ENCODE measurements around the gene ATP10A. TPM values are rescaled to one million over a fixed set of nuclear protein-coding genes. Genes with fewer than 3 reads are reported as not detected.
A peak's percentile ranks its signal among the peaks of the same experiment; 100 is the strongest.
"Not testable (repeated sequence)": the region's sequence is repeated elsewhere in the genome, so short reads cannot be mapped to it uniquely, and the experiment has no call there.

Gene ATP10A
- total and polyA plus RNA-seq, 2 experiments from 2014 or later = 0.75 to 0.77 TPM

DNA sequence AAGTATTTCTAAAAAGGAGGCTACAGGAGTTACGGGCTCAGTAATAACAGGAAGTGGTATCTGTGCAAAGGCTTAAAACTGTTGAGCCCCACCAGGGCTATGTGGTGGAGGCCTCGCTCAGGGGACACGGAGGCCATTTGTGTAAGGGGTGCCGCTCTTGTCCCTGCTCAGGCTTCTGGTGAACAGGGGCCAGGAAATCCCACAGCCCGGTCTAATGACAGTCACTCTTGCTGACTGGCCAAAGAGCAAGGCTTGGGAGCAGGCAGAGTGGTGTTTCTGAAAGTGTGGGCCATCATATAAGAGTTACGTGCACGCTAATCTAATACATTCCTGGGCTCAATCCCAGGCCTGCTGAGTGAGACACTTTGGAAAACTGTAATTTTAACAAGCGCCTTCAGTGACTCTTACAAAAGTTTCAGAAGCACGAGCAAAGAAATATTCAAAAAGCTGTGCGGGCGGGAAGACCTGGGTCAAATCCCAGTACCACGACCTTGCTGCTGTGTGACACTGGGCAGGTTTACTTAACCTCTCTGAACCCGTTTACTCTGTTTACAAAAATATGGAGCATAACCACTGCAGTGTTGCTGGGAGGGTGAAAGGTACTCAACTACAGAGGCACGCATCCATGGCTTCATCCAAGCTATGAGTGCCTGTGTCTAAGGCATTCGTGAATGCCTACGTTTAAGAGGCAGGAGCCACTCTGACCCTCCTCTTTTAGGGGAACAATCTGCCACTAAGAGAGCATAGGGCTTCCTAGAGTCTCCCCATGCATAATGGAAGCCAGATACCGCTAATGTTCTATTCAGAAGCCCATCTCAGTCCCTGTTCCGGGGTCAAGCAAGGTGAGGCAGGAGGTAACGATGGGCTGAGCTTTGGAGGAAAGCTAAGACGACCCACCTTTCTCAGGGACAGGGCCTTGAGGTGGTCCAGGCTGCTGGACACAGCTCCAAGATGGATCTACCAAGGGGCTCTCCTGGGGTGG lies 2.0 kb downstream of the ATP10A start:
- 84% methylated on average over 20 of the region's 20 CpGs for WGBS (ENCODE audit: low lambda C conversion rate, missing lambda C conversion rate)
- H3K4me1 ChIP-seq (ENCODE audit: insufficient read depth) = peaks cover 2% of the 10 kb centered on the region

DNA sequence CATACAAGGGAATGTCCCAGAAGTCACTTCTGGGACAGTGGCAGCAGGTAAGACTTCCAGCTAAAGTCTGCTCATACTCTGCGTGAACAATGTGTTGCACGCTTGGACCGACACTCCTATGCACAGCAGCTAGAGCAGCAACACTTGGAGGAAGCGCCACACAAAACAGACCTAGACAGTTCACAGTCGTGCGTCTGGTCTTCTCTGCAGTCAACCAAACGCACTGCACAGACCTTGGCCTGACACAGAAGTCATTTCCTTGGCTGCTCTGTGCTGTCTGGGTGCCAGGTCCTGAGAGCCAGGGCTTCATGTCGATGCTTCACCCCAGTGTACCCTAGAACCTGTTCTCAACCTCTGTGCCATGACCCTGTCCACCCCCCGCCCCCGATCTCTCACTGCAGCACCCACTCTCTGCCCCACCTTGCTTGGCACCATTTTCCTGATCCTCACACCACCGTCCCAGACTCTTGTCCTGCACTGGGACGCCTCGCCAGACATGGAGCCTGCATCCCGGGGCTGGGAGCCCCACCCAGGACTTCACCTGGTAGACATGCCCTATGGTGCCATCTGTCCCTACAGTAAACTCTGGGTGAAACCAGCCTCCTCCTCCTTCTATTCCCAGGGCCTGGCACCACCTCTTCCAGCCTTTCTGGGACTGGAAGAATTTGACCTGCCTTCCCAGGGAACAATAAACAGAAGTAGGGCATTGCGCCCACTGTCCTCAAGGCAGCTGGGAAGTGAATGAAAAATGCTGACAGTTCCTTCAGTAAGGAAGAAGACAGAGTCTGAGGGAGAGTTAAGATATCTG lies 3.1 kb downstream of the ATP10A start:
- no peaks in the 10 kb centered on the region for H3K79me2 ChIP-seq

More for the DNA sequence above, 2.0 kb downstream of the ATP10A start:
- TF ChIP-seq EZH2 (IDR thresholded peaks at IDR 0.05; ENCODE audit: borderline replicate concordance) = no peak
- TF ChIP-seq, protein P1, sequence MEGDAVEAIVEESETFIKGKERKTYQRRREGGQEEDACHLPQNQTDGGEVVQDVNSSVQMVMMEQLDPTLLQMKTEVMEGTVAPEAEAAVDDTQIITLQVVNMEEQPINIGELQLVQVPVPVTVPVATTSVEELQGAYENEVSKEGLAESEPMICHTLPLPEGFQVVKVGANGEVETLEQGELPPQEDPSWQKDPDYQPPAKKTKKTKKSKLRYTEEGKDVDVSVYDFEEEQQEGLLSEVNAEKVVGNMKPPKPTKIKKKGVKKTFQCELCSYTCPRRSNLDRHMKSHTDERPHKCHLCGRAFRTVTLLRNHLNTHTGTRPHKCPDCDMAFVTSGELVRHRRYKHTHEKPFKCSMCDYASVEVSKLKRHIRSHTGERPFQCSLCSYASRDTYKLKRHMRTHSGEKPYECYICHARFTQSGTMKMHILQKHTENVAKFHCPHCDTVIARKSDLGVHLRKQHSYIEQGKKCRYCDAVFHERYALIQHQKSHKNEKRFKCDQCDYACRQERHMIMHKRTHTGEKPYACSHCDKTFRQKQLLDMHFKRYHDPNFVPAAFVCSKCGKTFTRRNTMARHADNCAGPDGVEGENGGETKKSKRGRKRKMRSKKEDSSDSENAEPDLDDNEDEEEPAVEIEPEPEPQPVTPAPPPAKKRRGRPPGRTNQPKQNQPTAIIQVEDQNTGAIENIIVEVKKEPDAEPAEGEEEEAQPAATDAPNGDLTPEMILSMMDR (IDR thresholded peaks at IDR 0.05; ENCODE audit: poor library complexity) = no peak
- TF ChIP-seq EZH2phosphoT487 (IDR thresholded peaks at IDR 0.05; ENCODE audit: low read depth, severe bottlenecking, unreplicated experiment) = no peak
- H3K36me3 ChIP-seq (replicated peaks; ENCODE audit: insufficient read depth, low read depth) = no peaks in the 10 kb centered on the region
- H4K20me1 ChIP-seq (ENCODE audit: insufficient read depth, poor library complexity, severe bottlenecking) = no peaks in the 10 kb centered on the region
- peak overlapping the region; percentile 89 for H3K4me2 ChIP-seq
- H3K79me2 ChIP-seq = no peaks in the 10 kb centered on the region
- no peaks in the 10 kb centered on the region for H3K9me2 ChIP-seq (replicated peaks; ENCODE audit: insufficient read depth)
- H3K27me3 ChIP-seq = peaks cover 61% of the 10 kb centered on the region
- DNase-seq (ENCODE audit: low spot score) = no peak
- no peaks in the 10 kb centered on the region for H3K9me3 ChIP-seq (ENCODE audit: low read depth)
- H3K27ac ChIP-seq = no peak overlapping the region
- H2AFZ ChIP-seq = no peak overlapping the region
- H3K4me3 ChIP-seq = no peak overlapping the region

DNA sequence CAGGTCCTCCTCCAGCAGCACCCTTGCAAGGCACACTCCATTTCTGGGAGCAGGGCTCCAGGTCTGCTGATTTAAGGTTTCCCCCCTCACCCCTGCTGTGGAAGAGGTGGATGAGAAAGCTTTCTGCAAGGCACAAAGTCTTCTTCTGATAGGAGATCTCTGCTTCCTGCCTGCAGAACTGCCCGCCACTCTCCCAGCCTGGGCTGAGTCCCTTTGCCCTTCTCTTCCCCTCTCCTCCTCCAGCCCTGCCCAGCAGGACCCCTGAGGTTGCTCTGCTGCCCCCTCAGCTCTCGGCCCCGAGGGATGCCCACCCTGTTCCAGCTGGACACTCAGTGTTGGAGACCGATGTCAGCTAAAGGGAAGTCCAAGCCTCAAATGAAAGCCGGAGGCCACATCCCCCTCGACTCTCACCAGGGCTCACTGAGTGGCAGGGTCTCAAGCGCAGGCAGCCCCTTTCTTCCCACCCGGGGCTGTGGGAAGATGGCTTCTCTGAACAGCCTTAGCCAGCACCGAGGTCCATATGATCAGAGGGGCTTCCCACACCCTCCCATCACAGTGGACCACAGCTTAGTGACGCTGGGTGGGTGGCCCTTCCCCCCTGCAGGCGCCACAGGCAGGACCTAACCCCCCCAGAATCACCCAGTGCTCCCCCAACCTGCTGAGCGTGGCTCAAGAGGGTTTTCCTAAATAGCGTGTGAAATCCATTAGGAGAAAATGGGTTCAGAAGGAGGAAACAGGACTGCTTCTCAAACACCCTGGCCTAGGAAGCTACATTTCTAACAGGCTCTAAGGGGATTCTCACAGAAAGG lies 4.0 kb downstream of the ATP10A start:
- Histone ChIP-seq H3K79me2 (no peaks in the 10 kb centered on the region), H3K9me2 (replicated peaks; ENCODE audit: insufficient read depth) (no peaks in the 10 kb centered on the region), H3K4me1 (ENCODE audit: insufficient read depth) (peaks cover 2% of the 10 kb centered on the region), H4K20me1 (ENCODE audit: insufficient read depth, poor library complexity, severe bottlenecking) (no peaks in the 10 kb centered on the region), H3K9me3 (ENCODE audit: low read depth) (no peaks in the 10 kb centered on the region), H3K36me3 (replicated peaks; ENCODE audit: insufficient read depth, low read depth) (no peaks in the 10 kb centered on the region), H3K4me3 (no peak overlapping the region), H3K27ac (no peak overlapping the region), H2AFZ (no peak overlapping the region), H3K4me2 (no peak overlapping the region), H3K27me3 (peaks cover 47% of the 10 kb centered on the region)
- WGBS (ENCODE audit: low lambda C conversion rate, missing lambda C conversion rate) = 86% methylated on average over 13 of the region's 13 CpGs
- no peak for TF ChIP-seq EZH2phosphoT487 (IDR thresholded peaks at IDR 0.05; ENCODE audit: low read depth, severe bottlenecking, unreplicated experiment)
- TF ChIP-seq, protein P1 (IDR thresholded peaks at IDR 0.05; ENCODE audit: poor library complexity) = no peak
- TF ChIP-seq EZH2 (IDR thresholded peaks at IDR 0.05; ENCODE audit: borderline replicate concordance) = no peak
- DNase-seq (ENCODE audit: low spot score) = no peak

More for the DNA sequence above, 3.1 kb downstream of the ATP10A start:
- H4K20me1 ChIP-seq (ENCODE audit: insufficient read depth, poor library complexity, severe bottlenecking) = no peaks in the 10 kb centered on the region
- 97% methylated on average over 15 of the region's 15 CpGs for WGBS (ENCODE audit: low lambda C conversion rate, missing lambda C conversion rate)
- H3K4me1 ChIP-seq (ENCODE audit: insufficient read depth) = peaks cover 2% of the 10 kb centered on the region
- peaks cover 56% of the 10 kb centered on the region for H3K27me3 ChIP-seq
- H3K9me2 ChIP-seq (replicated peaks; ENCODE audit: insufficient read depth) = no peaks in the 10 kb centered on the region
- no peaks in the 10 kb centered on the region for H3K9me3 ChIP-seq (ENCODE audit: low read depth)
- DNase-seq (ENCODE audit: low spot score) = no peak
- H3K4me2 ChIP-seq = no peak overlapping the region
- H3K27ac ChIP-seq = no peak overlapping the region
- H3K4me3 ChIP-seq = no peak overlapping the region
- TF ChIP-seq, protein P1 (IDR thresholded peaks at IDR 0.05; ENCODE audit: poor library complexity) = no peak
- no peak for TF ChIP-seq EZH2 (IDR thresholded peaks at IDR 0.05; ENCODE audit: borderline replicate concordance)
- TF ChIP-seq EZH2phosphoT487 (IDR thresholded peaks at IDR 0.05; ENCODE audit: low read depth, severe bottlenecking, unreplicated experiment) = no peak
- no peaks in the 10 kb centered on the region for H3K36me3 ChIP-seq (replicated peaks; ENCODE audit: insufficient read depth, low read depth)
- H2AFZ ChIP-seq = no peak overlapping the region

DNA sequence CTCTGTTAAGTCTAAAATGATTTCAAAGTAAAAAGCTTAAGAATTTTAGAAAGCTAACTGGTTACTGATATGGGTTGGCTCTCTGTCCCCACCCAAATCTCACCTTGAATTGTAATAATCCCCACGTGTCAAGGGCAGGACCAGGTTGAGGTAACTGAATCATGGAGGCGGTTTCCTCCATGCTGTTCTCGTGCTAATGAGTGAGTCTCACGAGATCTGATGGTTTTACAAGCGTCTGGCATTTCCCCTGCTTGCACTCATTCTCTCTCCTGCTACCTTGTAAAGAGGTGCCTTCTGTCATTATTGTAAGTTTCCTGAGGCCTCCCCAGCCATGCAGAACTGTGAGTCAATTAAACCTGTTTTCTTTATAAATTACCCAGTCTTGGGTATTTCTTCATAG lies 7.1 kb downstream of the ATP10A start:
- H3K27me3 ChIP-seq = peaks cover 22% of the 10 kb centered on the region
- not testable (repeated sequence) for DNase-seq (ENCODE audit: low spot score); H3K9me3 ChIP-seq (ENCODE audit: low read depth); H3K4me3 ChIP-seq; H3K36me3 ChIP-seq (replicated peaks; ENCODE audit: insufficient read depth, low read depth); H4K20me1 ChIP-seq (ENCODE audit: insufficient read depth, poor library complexity, severe bottlenecking); H2AFZ ChIP-seq; H3K9me2 ChIP-seq (replicated peaks; ENCODE audit: insufficient read depth); H3K4me1 ChIP-seq (ENCODE audit: insufficient read depth); H3K4me2 ChIP-seq; H3K79me2 ChIP-seq; H3K27ac ChIP-seq
- 59% methylated on average over 5 of the region's 5 CpGs for WGBS (ENCODE audit: low lambda C conversion rate, missing lambda C conversion rate)
